Suprapubic skin (tissue), 4 donors: ENCODE data around the gene SCO2.

Source experiments
- EP300 ChIP-seq: sonication (generic); formaldehyde crosslinking; IDR thresholded peaks from one replicate; pipeline ENCODE4 v1.6.1; 2017; ENCODE audit warnings: antibody characterized with exemption
- POLR2A ChIP-seq, 2 donors: fragments of 450-650 bp; IDR thresholded peaks; one replicate each; pipeline ENCODE4 v1.6.1; 2017; ENCODE audit warnings: antibody characterized with exemption in 2 of 2, mild to moderate bottlenecking in 2 of 2, moderate library complexity in 2 of 2
- POLR2AphosphoS5 ChIP-seq, 3 donors: sonication (generic); formaldehyde crosslinking; IDR thresholded peaks; one replicate each; pipeline ENCODE4 v1.6.1; 2017; ENCODE audit warnings: antibody characterized with exemption in 3 of 3
- TF ChIP-seq, protein P1 (sequence below), 2 donors: fragments of 200-600 bp in 1 of 2; fragments of 450-650 bp in 1 of 2; sonication (generic) in 1 of 2; IDR thresholded peaks; one replicate each; pipeline ENCODE4 v1.5.1; 2016 to 2019; ENCODE audit warnings: antibody characterized with exemption in 2 of 2, mild to moderate bottlenecking in 1 of 2, moderate library complexity in 1 of 2

GRCh38 chr22:50500452-50500851, 24.9 kb downstream of the SCO2 start:
- TF ChIP-seq, protein P1, sequence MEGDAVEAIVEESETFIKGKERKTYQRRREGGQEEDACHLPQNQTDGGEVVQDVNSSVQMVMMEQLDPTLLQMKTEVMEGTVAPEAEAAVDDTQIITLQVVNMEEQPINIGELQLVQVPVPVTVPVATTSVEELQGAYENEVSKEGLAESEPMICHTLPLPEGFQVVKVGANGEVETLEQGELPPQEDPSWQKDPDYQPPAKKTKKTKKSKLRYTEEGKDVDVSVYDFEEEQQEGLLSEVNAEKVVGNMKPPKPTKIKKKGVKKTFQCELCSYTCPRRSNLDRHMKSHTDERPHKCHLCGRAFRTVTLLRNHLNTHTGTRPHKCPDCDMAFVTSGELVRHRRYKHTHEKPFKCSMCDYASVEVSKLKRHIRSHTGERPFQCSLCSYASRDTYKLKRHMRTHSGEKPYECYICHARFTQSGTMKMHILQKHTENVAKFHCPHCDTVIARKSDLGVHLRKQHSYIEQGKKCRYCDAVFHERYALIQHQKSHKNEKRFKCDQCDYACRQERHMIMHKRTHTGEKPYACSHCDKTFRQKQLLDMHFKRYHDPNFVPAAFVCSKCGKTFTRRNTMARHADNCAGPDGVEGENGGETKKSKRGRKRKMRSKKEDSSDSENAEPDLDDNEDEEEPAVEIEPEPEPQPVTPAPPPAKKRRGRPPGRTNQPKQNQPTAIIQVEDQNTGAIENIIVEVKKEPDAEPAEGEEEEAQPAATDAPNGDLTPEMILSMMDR (IDR thresholded peaks at IDR 0.05) = no peak
- TF ChIP-seq POLR2AphosphoS5 (IDR thresholded peaks at IDR 0.05) = no peak
- no peak for TF ChIP-seq POLR2A (IDR thresholded peaks at IDR 0.05)
- TF ChIP-seq EP300 = no peak
